ENCODE data around the gene RASA4B. TPM values are rescaled to one million over a fixed set of nuclear protein-coding genes. Genes with fewer than 3 reads are reported as not detected.

Gene RASA4B
- total RNA-seq, 2 experiments from 2014 or later: 26.0 to 31.3 TPM

DNA sequence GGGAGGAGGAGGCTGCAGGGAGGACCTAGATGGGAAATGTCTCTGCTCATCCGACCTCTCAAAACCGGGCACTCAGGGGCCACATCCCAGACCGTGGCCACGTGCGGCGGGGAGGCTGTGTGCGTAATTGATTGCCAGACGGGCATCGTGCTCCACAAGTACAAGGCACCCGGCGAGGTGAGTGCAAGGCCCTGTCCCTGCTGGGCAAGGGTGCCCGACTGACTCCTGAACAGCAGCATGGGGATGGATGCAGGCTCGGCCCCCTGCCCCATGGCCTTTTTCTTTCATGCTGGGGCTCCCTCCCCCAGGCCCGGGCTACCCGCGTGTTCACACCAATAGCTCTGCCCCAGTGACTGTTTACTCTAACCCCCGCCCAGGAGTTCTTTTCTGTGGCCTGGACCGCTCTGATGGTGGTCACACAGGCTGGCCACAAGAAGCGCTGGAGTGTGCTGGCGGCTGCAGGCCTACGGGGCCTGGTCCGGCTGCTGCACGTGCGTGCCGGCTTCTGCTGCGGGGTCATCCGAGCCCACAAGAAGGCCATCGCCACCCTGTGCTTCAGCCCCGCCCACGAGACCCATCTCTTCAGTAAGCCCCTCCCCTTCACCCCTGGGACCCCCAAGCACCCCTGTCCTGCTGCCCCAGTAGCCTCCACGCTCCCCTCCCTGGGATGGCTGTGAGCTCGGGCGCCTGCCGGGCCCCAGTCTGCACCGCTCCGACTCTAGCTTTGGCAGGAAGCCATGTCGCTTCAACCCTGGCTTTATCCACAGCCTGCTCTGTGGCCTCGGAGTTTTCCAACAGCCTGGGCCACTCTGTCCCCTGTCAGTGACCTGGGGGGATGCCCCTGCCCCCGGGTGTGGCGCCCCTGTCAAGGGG is 48.9 kb downstream of the RASA4B start:
- CTCF ChIA-PET: no interaction called here
- Mint-ChIP-seq H3K36me3 (ENCODE audit: low read depth) (peaks cover 8% of the 10 kb centered on the region), H3K27ac (no peak overlapping the region), H3K4me1 (ENCODE audit: low read depth) (peaks cover 18% of the 10 kb centered on the region), H3K4me3 (no peak overlapping the region), H3K27me3 (no peaks in the 10 kb centered on the region), H3K9me3 (no peaks in the 10 kb centered on the region)
- POLR2A ChIA-PET: interaction anchor here (0.9 kb wide), 1 partner anchor 185 kb away, joined by 3 read pairs; no protein-coding TSS in a partner anchor
- DNase-seq: no peak
- no peak for ATAC-seq
- intact Hi-C loops (cut with micrococcal nuclease): no loop called here
- TF ChIP-seq, protein P1, sequence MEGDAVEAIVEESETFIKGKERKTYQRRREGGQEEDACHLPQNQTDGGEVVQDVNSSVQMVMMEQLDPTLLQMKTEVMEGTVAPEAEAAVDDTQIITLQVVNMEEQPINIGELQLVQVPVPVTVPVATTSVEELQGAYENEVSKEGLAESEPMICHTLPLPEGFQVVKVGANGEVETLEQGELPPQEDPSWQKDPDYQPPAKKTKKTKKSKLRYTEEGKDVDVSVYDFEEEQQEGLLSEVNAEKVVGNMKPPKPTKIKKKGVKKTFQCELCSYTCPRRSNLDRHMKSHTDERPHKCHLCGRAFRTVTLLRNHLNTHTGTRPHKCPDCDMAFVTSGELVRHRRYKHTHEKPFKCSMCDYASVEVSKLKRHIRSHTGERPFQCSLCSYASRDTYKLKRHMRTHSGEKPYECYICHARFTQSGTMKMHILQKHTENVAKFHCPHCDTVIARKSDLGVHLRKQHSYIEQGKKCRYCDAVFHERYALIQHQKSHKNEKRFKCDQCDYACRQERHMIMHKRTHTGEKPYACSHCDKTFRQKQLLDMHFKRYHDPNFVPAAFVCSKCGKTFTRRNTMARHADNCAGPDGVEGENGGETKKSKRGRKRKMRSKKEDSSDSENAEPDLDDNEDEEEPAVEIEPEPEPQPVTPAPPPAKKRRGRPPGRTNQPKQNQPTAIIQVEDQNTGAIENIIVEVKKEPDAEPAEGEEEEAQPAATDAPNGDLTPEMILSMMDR (IDR thresholded peaks at IDR 0.05): no peak

DNA sequence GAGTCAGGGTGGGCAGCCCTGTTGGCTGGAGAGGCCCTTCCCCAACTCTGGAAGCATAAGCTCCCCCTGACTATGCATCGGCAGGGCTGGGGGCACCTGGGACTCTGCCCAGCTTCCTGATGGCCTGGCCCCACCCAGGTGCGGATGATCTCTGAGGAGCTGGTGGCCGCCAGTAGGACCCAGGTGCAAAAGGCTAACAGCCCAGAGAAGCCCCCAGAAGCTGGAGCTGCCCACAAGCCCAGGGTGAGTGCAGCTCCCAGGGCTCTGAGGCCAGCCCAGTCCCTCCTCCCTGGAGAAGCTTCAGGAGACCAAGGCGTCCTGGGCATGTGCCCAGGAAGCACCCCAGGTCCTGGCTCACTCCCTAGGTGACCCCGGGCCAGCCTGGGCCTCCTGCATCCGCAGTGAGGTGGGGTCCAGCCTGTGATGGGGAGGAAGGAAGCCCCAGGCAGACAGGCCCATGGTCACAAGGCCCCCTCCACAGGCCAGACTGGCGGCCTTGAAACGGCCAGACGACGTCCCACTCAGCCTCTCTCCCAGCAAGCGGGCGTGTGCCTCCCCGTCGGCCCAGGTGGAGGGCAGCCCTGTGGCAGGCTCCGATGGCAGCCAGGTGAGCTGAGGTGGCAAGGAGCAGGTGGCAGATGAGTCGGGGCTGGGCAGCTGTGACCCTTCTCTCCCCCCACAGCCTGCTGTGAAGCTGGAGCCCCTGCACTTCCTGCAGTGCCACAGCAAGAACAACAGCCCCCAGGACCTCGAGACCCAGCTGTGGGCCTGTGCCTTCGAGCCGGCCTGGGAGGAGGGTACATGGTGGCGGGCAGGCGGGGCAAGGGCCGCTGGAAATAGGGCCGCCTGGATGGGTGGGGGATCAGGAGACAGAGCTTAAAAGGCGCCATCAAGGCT is 49.7 kb downstream of the RASA4B start:
- POLR2A ChIA-PET: interaction anchor here (0.9 to 1.2 kb wide), 2 partner anchors 11 to 184 kb away, joined by 3 read pairs; no protein-coding TSS in a partner anchor
- CTCF ChIA-PET: interaction anchor here (0.6 to 2.6 kb wide), 6 partner anchors 18 to 57 kb away, joined by 3 to 9 read pairs (median 6); partner anchors contain the start of gene ORAI2
- no peak overlapping the region for H3K4me3 Mint-ChIP-seq

DNA sequence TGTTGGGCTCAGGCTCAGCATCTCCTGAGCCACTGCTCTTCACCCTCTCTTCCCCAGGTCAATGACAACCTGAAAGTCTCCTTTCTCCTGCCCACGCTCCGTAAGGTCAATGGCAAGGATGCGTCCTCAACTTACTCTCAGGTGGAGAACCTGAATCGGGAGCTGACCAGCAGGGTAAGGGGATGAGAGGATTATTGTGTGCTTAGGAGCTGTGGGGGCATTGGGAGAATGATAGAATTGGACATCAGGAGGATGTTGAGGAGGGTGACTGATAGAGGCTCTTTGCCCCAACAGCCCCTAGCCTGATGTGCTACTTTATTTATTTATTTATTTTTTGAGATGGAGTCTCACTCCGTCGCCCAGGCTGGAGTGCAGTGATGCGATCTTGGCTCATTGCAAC is 51.5 kb downstream of the RASA4B start:
- ATAC-seq (no peak), DNase-seq (no peak)
- CTCF ChIA-PET: interaction anchor here (1.2 to 2.6 kb wide), 5 partner anchors 16 to 54 kb away, joined by 3 to 9 read pairs (median 6); partner anchors contain the start of gene ORAI2
- POLR2A ChIA-PET: interaction anchor here (0.8 to 3.5 kb wide), 3 partner anchors 12 to 70 kb away, joined by 4 to 17 read pairs (median 11); partner anchors contain the start of gene PRKRIP1
- H3K9me3 Mint-ChIP-seq: no peaks in the 10 kb centered on the region
- H3K4me3 Mint-ChIP-seq: peak overlapping the region; percentile 94
- TF ChIP-seq, protein P1 (IDR thresholded peaks at IDR 0.05): no peak
- H3K27me3 Mint-ChIP-seq: no peaks in the 10 kb centered on the region
- intact Hi-C loops (cut with micrococcal nuclease): no loop called here
- peaks cover 4% of the 10 kb centered on the region for H3K36me3 Mint-ChIP-seq (ENCODE audit: low read depth)
- peaks cover 26% of the 10 kb centered on the region for H3K4me1 Mint-ChIP-seq (ENCODE audit: low read depth)
- H3K27ac Mint-ChIP-seq: no peak overlapping the region

More for the DNA sequence above, 49.7 kb downstream of the RASA4B start:
- no peak overlapping the region for H3K27ac Mint-ChIP-seq
- peaks cover 20% of the 10 kb centered on the region for H3K4me1 Mint-ChIP-seq (ENCODE audit: low read depth)
- DNase-seq: no peak
- ATAC-seq: no peak
- no peaks in the 10 kb centered on the region for H3K9me3 Mint-ChIP-seq
- TF ChIP-seq, protein P1 (IDR thresholded peaks at IDR 0.05): no peak
- peaks cover 9% of the 10 kb centered on the region for H3K36me3 Mint-ChIP-seq (ENCODE audit: low read depth)
- intact Hi-C loops (cut with micrococcal nuclease): no loop called here
- H3K27me3 Mint-ChIP-seq: no peaks in the 10 kb centered on the region

DNA sequence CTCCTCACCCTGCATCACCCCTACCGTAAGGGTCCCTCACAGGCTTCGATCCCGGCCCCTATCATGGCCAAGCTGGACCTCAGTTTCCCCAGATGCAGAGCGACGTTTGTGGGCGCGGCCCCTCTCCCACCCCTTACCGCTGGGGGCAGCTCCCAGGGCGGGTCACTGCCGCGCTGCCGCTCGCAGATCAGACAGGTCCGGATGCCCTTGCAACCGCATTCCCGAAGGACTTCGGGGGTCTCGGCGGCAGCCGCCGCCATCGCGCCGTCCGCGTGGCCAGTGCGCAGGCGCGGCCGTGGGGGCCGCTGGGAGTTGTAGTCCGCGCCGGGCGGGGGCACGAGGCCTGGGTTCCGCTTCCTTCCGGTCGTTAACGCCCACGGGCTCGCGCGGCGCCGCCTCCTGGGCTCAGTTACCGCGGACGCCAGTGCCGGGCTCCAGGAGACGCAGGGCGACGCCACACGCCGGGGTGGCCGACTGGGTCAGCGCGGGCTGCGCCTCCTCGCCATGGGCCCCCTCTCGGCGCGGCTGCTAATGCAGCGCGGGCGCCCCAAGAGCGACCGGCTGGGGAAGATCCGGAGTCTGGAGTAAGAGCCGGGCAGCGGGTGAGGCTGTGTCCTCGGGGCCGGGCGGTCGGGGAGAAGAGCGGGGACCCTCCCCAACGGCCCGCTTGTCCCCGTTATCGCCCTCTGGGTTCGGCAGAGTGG is 52.8 kb downstream of the RASA4B start, which contains the start of the genes ALKBH4 and LRWD1:
Gene ALKBH4 (minus strand): TSS at position 287 of the 704 bp plus-strand sequence. CDS start 27 bp downstream, at position 260.
Gene LRWD1 (plus strand): TSS at position 408 of the 704 bp plus-strand sequence. CDS start 97 bp downstream, at position 505.
- DNase-seq: peak; percentile 97
- H3K27me3 Mint-ChIP-seq: no peaks in the 10 kb centered on the region
- ATAC-seq: peak; percentile 95
- H3K9me3 Mint-ChIP-seq: no peaks in the 10 kb centered on the region
- TF ChIP-seq, protein P1 (IDR thresholded peaks at IDR 0.05): peak; percentile 10
- H3K4me1 Mint-ChIP-seq (ENCODE audit: low read depth): peaks cover 30% of the 10 kb centered on the region
- ChIA-PET CTCF (interaction anchor here (0.6 to 2.1 kb wide), 7 partner anchors 21 to 69 kb away, joined by 3 to 8 read pairs (median 3); partner anchors contain the start of gene PRKRIP1), POLR2A (interaction anchor here (0.8 to 3.5 kb wide), 8 partner anchors 9 to 177 kb away, joined by 3 to 17 read pairs (median 4); partner anchors contain the start of gene PRKRIP1)
- peaks cover 4% of the 10 kb centered on the region for H3K36me3 Mint-ChIP-seq (ENCODE audit: low read depth)
- H3K27ac Mint-ChIP-seq: peak within 1 kb of the TSS; percentile 86
- H3K4me3 Mint-ChIP-seq: peak within 1 kb of the TSS; percentile 94
- intact Hi-C loops (cut with micrococcal nuclease): loop anchor here (5.0 kb wide), 1 partner anchor 52 kb away; no protein-coding TSS in a partner anchor

Measured in activated CD8-positive, alpha-beta T cell treated with anti-CD3 and anti-CD28 coated beads for 36 hours (primary cell).